Inflammatory macrophage (primary cell): ENCODE results near the gene CSE1L.
"Not testable (repeated sequence)": the region's sequence is repeated elsewhere in the genome, so short reads cannot be mapped to it uniquely, and the experiment has no call there.

Source experiments
- DNase-seq, 2 donors: peaks; one replicate each; pipeline ENCODE4 v3.0.0-alpha.2; 2020 to 2022
- total RNA-seq, 18 experiments: gene quantifications; one replicate each; lab custom pipeline; 2026; ENCODE audit warnings: mixed read lengths in 6 of 18, inconsistent platforms in 2 of 18; lab: John Stamatoyannopoulos, UW

Gene CSE1L, protein sequence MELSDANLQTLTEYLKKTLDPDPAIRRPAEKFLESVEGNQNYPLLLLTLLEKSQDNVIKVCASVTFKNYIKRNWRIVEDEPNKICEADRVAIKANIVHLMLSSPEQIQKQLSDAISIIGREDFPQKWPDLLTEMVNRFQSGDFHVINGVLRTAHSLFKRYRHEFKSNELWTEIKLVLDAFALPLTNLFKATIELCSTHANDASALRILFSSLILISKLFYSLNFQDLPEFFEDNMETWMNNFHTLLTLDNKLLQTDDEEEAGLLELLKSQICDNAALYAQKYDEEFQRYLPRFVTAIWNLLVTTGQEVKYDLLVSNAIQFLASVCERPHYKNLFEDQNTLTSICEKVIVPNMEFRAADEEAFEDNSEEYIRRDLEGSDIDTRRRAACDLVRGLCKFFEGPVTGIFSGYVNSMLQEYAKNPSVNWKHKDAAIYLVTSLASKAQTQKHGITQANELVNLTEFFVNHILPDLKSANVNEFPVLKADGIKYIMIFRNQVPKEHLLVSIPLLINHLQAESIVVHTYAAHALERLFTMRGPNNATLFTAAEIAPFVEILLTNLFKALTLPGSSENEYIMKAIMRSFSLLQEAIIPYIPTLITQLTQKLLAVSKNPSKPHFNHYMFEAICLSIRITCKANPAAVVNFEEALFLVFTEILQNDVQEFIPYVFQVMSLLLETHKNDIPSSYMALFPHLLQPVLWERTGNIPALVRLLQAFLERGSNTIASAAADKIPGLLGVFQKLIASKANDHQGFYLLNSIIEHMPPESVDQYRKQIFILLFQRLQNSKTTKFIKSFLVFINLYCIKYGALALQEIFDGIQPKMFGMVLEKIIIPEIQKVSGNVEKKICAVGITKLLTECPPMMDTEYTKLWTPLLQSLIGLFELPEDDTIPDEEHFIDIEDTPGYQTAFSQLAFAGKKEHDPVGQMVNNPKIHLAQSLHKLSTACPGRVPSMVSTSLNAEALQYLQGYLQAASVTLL
- 37.5 to 149 (median 102) reads per million in 18 experiments for total RNA-seq

DNA sequence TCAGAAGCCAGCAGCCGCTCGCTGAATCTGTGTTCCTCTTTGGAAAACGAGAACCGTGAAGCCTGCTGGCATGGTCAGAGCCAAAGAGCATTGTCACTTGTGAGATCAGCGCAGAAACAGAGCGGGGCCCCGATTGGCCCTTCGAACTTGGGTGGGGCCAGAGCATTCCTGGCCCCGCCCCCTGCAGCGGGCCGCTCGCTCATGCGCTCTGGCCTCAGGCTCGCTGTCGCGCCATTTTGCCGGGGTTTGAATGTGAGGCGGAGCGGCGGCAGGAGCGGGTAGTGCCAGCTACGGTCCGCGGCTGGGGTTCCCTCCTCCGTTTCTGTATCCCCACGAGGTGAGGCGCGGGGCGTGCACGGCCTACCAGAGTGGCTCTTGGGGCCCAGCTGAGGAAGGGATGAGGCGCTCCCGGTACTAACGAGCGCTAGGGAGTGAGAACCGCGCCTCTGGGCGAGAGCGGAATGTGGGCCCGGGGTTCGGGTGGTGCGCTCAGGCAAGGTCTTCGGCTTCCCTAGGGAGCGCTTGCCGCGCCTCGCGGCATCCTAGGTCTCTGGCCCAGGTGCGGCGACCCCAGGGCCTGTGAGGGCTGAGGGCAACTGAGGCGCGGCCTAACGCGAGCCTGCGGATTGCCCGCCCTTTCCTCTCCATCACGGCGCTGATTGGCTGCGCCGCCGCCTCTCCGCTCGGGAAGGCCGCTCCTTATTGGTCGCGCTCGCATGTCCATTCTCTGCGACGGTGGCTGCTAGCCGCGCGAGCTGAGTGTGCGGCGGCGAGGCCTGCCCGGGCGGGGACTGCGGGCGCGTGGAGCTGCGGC lies at the start of gene CSE1L:
CSE1L (plus strand) TSS at position 226 of the 814 bp plus-strand sequence. CDS start 12,152 bp downstream, outside the sequence.
- peak; percentile 99 for DNase-seq

DNA sequence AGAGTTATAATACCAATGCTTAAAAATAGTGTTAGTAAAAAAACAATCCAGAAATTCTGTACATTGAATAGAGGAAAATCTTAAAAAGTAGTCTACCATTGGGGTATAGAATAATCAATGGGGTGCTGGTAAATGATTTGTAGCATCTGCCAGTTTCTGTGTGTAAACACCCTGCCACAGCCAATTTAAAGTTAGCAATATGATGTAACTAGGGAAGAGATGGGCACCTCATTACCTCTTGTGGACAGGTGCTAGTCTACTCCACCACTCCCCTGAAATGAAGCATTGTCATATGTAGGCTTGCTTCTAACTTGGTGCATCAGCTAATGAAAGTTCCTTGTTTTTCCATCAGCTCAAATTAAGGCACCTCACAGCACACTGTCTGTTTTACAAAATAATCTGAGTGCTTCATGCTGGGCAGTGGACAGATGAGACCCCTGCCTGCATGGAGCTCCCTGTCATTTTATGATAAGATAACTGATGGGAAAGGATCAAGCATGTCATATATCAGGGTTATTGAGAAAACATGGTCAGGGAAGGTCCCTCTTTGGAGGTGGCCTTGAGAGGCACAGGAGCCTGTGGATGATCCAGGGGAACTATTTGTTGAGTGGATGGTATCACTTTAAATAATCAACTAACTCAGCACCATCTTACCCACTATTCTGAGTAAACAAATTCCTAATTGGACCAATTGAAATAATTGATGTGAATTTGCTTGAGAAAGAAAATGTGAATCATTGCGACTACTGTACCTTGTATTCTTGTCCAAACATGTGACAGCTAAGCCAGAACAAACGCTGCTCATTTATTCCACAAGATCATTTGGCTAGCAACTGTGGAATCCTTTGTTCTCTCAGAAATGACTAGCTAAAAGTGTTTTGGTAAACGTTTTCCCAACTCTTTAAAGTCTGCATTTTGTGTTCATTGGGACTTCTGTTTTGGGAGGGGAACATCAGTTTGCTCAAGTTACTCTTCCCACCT lies 45.9 kb upstream of the CSE1L start:
- DNase-seq = no peak

DNA sequence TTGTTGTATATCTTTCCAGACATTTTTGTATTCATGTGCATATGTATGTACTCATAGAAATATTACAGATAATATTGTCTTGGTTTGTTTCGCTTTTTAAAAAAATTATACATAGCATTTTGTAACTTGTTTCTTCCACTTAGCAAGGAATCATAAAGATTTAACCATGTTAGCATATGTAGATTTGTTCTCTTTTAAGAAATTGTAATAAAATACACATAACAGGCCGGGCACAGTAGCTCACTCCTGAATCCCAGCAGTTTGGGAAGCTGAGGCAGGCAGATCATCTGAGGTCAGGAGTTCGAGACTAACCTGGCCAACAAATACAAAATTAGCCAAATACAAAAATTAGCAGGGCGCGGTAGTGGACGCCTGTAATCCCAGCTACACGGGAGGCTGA lies 44.4 kb upstream of the CSE1L start:
- DNase-seq = no peak

DNA sequence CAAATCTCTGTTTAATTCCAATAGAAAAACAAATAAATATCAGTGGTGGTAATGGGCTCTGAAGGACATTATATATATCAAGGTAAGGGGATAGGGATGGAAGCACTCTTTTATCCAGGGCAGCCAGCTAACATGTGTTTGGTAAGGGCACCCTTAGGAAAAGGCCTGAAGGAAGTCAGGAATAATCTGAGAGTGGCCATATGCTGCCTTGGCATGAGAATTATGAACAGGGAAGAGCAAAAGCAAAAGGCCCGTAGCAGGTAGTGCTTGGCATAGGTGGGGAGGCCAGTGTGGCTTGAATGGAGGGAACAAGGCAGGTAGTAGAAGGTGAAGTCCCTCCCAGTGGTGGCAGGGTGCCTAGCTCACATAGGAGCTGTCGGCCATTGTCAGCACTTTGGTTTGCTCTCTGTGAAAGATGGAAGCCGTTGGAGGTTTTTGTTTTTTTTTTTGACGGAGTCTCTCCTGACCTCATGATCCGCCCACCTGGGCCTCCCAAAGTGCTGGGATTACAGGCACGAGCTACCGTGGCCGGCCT lies 39.6 kb upstream of the CSE1L start:
- no peak for DNase-seq

DNA sequence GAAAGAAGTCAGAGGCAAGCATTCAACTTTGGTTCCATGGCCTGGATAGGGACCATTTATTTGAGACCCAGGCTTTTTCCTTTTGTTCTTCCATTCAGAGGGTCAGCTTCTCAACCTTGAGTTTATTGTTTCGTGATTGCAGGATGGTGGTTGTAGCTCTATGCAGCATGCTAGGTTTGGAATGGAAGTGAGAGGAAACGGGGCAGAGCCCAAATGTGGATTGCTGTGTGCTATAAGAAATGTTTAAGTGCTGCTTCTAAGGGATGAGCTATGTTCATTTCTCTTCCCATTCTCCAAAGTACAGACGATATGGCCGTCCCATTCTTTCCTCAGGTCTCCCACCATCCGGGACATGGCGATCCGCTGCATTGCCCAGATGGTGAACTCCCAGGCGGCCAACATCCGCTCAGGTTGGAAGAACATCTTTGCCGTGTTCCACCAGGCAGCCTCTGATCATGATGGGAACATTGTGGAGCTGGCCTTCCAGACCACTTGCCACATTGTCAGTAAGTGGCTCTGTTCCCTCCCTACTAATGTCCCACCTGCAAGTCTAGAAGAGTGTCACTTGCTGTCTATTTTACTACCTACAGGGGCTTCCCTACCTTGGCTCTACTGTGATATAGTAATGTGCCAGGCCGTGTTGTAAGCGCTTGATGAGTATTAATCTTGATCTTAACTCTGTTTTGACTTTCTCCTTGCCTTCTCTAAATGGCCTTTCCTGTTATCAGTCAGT lies 36.0 kb upstream of the CSE1L start:
- DNase-seq = no peak

DNA sequence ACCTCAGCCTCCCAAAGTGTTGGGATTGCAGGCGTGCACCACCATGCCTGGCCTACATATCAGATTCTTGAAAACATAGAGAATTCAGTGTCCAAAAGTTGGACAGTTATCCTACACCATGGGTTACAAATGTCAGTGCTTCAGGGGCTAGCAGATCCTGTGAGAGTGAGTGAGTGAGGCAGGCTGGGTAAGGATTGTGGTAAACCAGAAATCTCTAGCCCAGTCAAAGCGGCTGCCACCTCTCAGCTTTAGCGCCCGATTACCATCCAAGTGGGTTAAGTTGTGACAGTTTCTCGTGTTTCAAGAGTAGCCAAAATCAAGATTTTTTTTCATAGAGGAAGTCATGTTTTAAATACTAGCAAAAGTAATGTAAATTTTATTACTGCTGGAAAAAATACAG lies 21.9 kb upstream of the CSE1L start:
- no peak for DNase-seq

DNA sequence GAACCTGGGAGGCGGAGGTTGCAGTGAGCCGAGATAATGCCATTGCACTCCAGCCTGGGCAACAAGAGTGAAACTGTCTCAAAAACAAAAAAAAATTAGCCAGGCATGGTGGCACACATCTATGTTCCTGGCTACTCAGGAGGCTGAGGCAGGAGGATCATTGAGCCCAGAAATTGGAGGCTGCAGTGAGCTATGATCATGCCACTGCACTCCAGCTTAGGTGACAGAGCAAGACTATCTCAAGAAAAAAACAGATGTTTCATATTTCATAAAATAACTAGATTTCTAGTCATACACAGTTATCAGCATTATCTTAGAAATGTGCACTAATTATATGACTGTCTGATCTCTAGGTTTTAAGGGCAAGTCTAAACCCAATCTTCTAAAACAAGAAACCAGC lies 17.9 kb upstream of the CSE1L start:
- not testable (repeated sequence) for DNase-seq

DNA sequence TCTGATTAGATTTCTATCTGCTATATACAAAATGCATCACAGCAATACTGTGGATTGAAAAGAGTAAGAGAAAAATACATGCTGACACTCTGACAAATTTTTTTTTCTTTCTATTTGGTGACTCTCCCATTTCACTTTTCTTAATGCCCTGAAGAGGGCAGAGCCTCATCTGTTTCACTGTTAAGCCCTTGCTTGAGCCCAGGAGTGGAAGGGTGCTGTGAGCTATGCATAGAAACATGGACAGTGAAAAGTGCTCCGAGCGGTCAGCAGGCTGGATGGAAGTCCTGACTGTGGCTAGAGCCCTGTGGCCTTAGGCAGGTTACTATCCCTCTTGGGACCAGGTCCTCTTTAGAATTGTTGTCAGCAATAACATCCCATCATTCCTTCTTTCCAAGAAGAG lies 17.4 kb upstream of the CSE1L start:
- DNase-seq = peak in 1 of 2 donors; percentile 7

DNA sequence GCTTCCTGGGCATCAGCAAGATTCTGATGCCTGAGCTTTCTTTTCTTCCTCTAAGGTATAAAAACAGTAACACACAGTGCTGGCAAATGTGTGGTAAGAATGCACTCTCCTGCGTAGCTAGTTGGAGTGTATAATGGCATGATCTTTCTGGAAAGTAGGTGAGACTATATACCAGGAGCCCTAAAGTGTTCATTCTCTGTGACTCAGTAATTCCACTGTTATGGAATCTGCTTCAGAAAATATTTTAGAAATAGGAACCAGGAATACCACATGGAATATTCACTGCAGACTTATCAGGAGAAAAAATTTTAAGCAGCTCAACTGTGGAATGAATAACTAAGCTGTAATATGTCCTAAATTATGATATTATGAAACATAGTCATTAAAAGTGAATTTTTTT lies 16.9 kb upstream of the CSE1L start:
- DNase-seq = no peak

DNA sequence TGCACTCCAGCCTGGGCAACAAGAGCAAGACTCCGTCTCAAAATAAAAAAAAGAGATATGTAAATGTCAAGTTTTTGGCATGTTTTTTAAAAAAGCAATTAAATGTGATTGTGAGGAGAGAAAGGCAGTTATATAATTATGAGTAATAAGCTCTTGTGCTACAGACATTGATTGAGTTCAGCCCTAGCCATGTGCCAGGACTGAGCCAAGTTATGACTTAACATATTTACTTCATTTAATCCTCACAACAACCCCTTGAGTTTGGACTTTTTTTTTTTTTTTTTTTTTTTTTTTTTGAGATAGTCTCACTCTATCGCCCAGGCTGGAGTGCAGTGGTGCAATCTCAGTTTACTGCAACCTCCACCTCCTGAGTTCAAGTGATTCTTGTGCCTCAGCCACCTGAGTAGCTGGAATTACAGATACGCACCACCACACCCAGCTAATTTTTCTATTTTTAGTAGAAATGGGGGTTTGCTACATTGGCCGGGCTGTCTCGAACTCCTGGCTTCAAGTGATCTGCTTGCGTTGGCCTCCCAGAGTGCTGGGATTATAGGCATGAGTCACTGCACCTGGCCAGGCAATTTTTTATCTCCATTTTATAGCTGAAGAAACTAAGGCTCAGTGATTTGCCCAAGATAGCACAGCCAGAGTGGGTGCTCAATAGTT lies 15.0 kb upstream of the CSE1L start:
- no peak for DNase-seq

DNA sequence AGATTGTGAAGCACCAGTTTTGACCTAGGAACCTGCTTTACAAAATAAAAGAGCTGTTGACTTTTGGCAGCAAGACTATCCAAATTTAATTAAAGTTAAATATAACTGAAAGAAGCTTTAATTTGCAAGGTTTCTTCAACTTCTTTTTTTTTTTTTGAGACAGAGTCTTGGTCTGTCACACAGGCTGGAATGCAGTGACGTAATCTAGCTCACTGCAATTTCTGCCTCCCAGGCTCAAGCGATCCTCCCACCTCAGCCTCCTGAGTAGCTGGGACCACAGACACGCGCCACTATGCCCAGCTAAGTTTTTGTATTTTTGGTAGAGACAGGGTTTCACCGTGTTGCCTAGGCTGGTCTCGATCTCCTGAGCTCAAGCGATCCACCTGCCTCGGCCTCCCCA lies 13.7 kb upstream of the CSE1L start:
- no peak for DNase-seq

DNA sequence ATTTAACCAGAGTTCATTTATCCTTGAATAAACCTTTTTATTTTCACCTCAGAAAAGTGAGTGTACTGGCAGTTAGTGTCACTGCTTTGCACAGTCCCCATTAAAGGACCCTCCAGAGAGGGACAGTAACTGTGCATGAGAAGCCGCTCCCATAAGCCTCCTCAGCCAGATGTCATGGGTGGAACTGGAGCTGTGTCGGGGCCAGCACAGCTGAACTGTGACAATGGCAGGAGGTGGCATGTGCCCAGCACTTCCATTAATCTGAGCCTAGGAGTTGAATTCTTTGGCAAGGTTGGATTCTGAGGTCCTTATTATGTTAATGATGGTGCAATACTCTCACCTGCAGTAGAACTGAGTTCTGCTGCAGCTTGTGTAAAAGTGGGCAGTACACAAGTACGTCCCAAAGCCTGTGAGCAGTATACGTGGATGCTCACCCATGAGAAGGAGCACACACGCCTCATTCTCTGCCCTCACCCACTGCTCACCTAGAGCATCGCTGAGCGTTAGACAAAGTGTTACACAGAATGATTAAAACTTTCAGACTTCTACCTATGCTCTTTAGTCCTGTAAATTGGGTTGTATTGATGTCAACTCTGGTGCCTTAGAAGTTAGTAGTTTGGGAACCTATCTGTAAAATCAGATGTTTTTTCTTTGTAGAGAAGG lies 11.9 kb upstream of the CSE1L start:
- DNase-seq = no peak

DNA sequence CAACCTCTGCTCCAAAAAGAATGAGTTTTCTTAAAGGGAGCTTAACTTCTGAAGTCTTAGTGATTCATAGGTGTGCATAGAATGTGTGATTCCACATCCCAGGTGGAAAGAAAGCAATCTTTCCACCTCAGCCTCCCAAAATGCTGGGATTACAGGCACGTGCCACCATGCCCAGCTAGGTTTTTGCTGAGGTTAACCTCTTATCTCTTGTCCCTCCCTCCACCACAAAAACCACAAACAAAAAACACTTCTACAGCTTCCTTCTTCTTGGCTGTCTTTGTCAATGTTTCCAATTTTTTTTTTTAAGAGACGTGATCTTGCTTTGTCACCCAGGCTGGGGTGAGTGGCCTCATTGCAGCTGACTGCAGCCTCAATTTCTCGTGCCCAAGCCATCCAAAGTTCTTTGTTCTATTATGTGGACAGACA lies 8.1 kb upstream of the CSE1L start:
- peak; percentile 66 to 74 for DNase-seq

DNA sequence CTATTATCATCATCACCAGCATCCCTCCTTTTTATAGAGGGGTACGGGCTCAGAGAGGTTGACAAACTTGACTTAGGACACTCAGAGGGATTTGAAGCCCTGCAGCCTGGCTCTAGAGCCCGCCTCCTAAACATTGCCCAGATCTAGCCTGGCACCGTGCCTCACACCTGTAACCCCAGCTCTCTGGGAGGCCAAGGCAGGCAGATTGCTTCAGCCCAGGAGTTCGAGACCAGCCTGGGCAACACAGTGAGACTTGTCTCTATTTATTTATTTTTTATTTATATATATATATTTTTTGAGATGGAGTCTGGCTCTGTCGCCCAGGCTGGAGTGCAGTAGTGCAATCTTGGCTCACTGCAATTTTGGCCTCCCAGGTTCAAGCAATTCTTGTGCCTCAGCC lies 6.3 kb upstream of the CSE1L start:
- no peak for DNase-seq

DNA sequence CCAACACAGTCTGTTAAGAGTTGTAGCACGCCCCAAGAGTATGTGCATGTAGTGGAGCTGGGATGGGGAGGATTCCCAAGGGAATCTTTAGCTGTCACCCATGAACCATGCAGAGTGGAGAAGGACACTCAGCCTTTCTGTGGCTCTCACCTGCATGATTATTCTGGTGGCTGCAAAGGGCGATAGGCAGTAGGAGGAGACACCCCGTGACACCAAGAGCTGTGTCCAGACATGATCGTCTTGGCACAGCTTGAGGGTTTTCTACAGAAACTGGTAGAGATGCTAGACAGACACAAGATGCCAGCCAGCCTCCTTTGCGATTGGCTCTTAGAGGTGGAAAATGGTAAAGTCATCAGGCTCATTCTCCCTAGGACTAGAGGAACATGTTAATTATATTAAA lies 3.1 kb upstream of the CSE1L start:
- no peak for DNase-seq

DNA sequence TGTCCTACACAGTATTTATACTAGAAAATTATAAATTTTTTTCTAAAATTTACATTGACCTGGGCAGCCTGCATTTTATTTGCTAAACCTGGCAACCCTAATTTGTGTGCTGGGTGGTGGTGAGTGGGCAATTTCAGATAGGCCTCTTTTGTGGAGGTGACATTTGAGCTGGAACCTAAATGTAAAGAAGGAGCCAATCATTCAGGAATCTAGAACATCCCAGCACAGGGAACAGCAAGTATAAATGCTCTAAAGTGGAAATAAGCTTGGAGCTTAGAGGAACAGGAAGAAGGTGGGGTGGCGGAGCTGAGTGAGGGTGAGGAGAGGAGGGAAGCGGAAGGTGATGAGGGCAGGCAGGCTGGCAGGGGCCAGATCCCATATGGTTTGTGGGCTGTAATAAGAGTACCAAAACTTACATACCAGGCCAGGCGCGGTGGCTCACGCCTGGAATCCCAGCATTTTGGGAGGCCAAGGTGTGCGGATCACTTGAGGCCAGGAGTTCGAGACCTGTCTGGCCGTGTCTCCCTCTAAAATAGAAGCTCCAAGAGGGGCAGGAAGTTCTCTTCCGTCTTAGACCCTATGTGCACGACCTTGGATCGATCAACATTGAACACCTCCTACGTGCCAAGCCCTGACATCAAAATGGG lies 549 bp upstream of the CSE1L start:
- peak; percentile 67 to 76 for DNase-seq

DNA sequence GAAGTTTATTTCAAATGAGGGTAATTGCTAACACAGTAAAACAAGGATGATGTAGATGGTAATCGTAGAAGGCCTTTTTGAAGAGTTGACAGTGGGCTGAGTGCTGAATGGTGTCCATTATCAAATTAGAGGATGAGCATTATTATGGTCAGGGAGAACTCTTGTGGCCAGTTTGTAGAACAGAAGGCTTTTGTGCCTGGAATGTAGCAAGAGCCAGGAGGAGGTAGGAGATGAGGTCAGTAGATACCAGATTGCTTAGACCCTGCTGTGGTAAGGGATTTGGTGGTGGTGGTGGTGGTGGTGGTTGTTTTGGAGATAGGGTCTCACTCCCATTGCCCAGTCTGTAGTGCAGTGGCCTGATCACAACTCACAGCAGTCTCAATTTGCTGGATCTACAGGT lies 6.2 kb downstream of the CSE1L start:
- no peak for DNase-seq

DNA sequence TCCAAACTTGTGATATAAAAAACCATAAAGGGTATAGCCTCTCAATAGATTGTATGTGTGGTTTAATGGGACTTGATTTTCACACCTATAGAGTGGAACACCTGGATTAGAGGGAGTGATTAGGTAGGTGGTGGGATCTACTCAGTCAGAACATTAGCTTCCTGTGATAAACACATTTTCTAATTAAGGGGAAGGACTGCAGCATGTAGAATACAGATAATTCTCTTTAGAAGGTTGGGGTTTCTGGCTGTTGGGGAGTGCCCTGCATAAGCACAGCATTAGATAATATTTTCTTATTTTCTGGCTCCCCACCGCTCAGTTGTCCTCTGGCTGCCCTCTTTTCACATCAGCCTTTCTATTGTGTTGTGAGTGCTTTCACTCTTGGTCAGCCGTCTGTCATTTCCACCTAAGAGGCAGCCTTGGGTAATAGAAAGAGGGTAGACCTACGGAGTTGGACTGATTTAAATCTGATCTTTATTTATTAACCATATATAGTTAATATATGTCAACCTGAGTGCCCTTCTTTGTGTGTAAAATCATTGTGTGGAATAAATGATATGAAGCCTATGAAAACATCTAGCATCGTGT lies 8.0 kb downstream of the CSE1L start:
- no peak for DNase-seq
